ENCODE data around the gene GPR152. TPM values are rescaled to one million over a fixed set of nuclear protein-coding genes. Genes with fewer than 3 reads are reported as not detected.
"Not testable (repeated sequence)": the region's sequence is repeated elsewhere in the genome, so short reads cannot be mapped to it uniquely, and the experiment has no call there.

GPR152 gene
- total and polyA plus RNA-seq, 4 experiments from 2014 or later, result 0.35 to 1.7 TPM; not detected in 2

- peak overlapping the region; percentile 89 to 98 (median 96) for H3K27ac Mint-ChIP-seq
- Histone ChIP-seq H3K4me3 (ENCODE audit: low read length in 2 of 2) (peak overlapping the region; percentile 77 to 99), H3K9me3 (ENCODE audit: control insufficient read depth in 1 of 2, low read length in 2 of 2) (no peaks in the 10 kb centered on the region), H3K27ac (ENCODE audit: low read depth, low read length) (peak overlapping the region; percentile 81), H3K27me3 (ENCODE audit: insufficient read depth, low read length) (no peaks in the 10 kb centered on the region), H3K4me1 (ENCODE audit: insufficient read depth, low read length) (peaks cover 78% of the 10 kb centered on the region), H3K36me3 (ENCODE audit: insufficient read depth, low read length) (peaks cover 22% of the 10 kb centered on the region)
- peaks cover 35 to 84% (median 47%) of the 10 kb centered on the region in 4 donors for H3K4me1 Mint-ChIP-seq
- peak overlapping the region; percentile 93 to 100 (median 96) for H3K4me3 Mint-ChIP-seq
- peaks cover 20 to 37% of the 10 kb centered on the region in 2 donors for H3K36me3 Mint-ChIP-seq
- ChIA-PET POLR2A (ENCODE audit: partially characterized antibody) (interaction anchor here (2.7 to 21.5 kb wide), 10 partner anchors 14 to 166 kb away, joined by 10 to 2262 read pairs (median 81); partner anchors contain the start of genes AIP, ANKRD13D, CARNS1 and CORO1B), CTCF (ENCODE audit: partially characterized antibody) (interaction anchor here (1.1 to 5.7 kb wide), 4 partner anchors 8 to 33 kb away, joined by 3 to 65 read pairs (median 48); partner anchors contain the start of genes CARNS1, PTPRCAP and RPS6KB2)
- intact Hi-C loops (cut with micrococcal nuclease), result no loop called here
- no peaks in the 10 kb centered on the region for H3K27me3 Mint-ChIP-seq
- DNase-seq, result no peak
- H3K9me3 Mint-ChIP-seq, result no peaks in the 10 kb centered on the region
Observed at GRCh38 chr11:67405688-67406339, 46.7 kb downstream of the GPR152 start.

GRCh38 chr11:67405196-67405567 lies 47.3 kb downstream of the GPR152 start:
- ChIA-PET CTCF (ENCODE audit: partially characterized antibody) (interaction anchor here (0.9 to 5.7 kb wide), 8 partner anchors 8 to 100 kb away, joined by 3 to 65 read pairs (median 6); partner anchors contain the start of genes CARNS1, PITPNM1, PTPRCAP and RPS6KB2), POLR2A (ENCODE audit: partially characterized antibody) (interaction anchor here (0.7 to 21.5 kb wide), 13 partner anchors 10 to 165 kb away, joined by 4 to 2262 read pairs (median 44); partner anchors contain the start of genes AIP, ANKRD13D, CARNS1 and CORO1B)
- peaks cover 22% of the 10 kb centered on the region for H3K36me3 ChIP-seq (ENCODE audit: insufficient read depth, low read length)
- H3K27ac ChIP-seq (ENCODE audit: low read depth, low read length), result peak overlapping the region; percentile 81
- no peak for DNase-seq
- Mint-ChIP-seq H3K36me3 (peaks cover 23 to 42% of the 10 kb centered on the region in 2 donors), H3K27ac (peak overlapping the region; percentile 89 to 98 (median 96)), H3K4me3 (peak overlapping the region; percentile 93 to 100 (median 96)), H3K9me3 (no peaks in the 10 kb centered on the region), H3K4me1 (peaks cover 35 to 84% (median 47%) of the 10 kb centered on the region in 4 donors), H3K27me3 (no peaks in the 10 kb centered on the region)
- H3K4me3 ChIP-seq (ENCODE audit: low read length in 2 of 2), result peak overlapping the region; percentile 77 to 99
- peaks cover 78% of the 10 kb centered on the region for H3K4me1 ChIP-seq (ENCODE audit: insufficient read depth, low read length)
- H3K27me3 ChIP-seq (ENCODE audit: insufficient read depth, low read length), result no peaks in the 10 kb centered on the region
- intact Hi-C loops (cut with micrococcal nuclease), result no loop called here
- no peaks in the 10 kb centered on the region for H3K9me3 ChIP-seq (ENCODE audit: control insufficient read depth in 1 of 2, low read length in 2 of 2)

GRCh38 chr11:67404515-67405195 lies 47.9 kb downstream of the GPR152 start:
- no peaks in the 10 kb centered on the region for H3K27me3 ChIP-seq (ENCODE audit: insufficient read depth, low read length)
- peaks cover 78% of the 10 kb centered on the region for H3K4me1 ChIP-seq (ENCODE audit: insufficient read depth, low read length)
- peak overlapping the region; percentile 81 for H3K27ac ChIP-seq (ENCODE audit: low read depth, low read length)
- peaks cover 31 to 83% (median 45%) of the 10 kb centered on the region in 4 donors for H3K4me1 Mint-ChIP-seq
- peak overlapping the region; percentile 89 to 98 (median 96) for H3K27ac Mint-ChIP-seq
- H3K9me3 Mint-ChIP-seq, result no peaks in the 10 kb centered on the region
- CTCF ChIA-PET (ENCODE audit: partially characterized antibody), result interaction anchor here (0.9 to 5.7 kb wide), 15 partner anchors 9 to 127 kb away, joined by 3 to 65 read pairs (median 3); partner anchors contain the start of genes CARNS1, PITPNM1, POLD4 and PTPRCAP
- H3K36me3 ChIP-seq (ENCODE audit: insufficient read depth, low read length), result peaks cover 20% of the 10 kb centered on the region
- H3K4me3 ChIP-seq (ENCODE audit: low read length in 2 of 2), result peak overlapping the region; percentile 77 to 99
- H3K4me3 Mint-ChIP-seq, result peak overlapping the region; percentile 93 to 100 (median 96)
- DNase-seq, result peak in 4 of 5 donors; percentile 51 to 69 (median 55)
- H3K27me3 Mint-ChIP-seq, result no peaks in the 10 kb centered on the region
- peaks cover 23 to 42% of the 10 kb centered on the region in 2 donors for H3K36me3 Mint-ChIP-seq
- no peaks in the 10 kb centered on the region for H3K9me3 ChIP-seq (ENCODE audit: control insufficient read depth in 1 of 2, low read length in 2 of 2)
- intact Hi-C loops (cut with micrococcal nuclease), result no loop called here
- POLR2A ChIA-PET (ENCODE audit: partially characterized antibody), result interaction anchor here (0.7 to 21.5 kb wide), 18 partner anchors 8 to 165 kb away, joined by 3 to 2262 read pairs (median 14); partner anchors contain the start of genes AIP, ANKRD13D, CARNS1 and CLCF1

- H3K4me1 Mint-ChIP-seq, result peaks cover 27 to 80% (median 45%) of the 10 kb centered on the region in 4 donors
- H3K9me3 Mint-ChIP-seq; H3K9me3 ChIP-seq (ENCODE audit: control insufficient read depth in 1 of 2, low read length in 2 of 2); DNase-seq; H3K27me3 ChIP-seq (ENCODE audit: insufficient read depth, low read length); H3K27me3 Mint-ChIP-seq: not testable (repeated sequence)
- peak overlapping the region; percentile 93 to 100 (median 96) for H3K4me3 Mint-ChIP-seq
- CTCF ChIA-PET (ENCODE audit: partially characterized antibody), result interaction anchor here (1.0 to 5.7 kb wide), 15 partner anchors 10 to 227 kb away, joined by 3 to 65 read pairs (median 6); partner anchors contain the start of genes CARNS1, NUDT8, POLD4 and PTPRCAP
- H3K36me3 ChIP-seq (ENCODE audit: insufficient read depth, low read length), result peaks cover 33% of the 10 kb centered on the region
- H3K27ac ChIP-seq (ENCODE audit: low read depth, low read length), result peak overlapping the region; percentile 81
- peak overlapping the region; percentile 37 to 98 (median 95) for H3K27ac Mint-ChIP-seq
- H3K36me3 Mint-ChIP-seq, result peaks cover 18 to 50% of the 10 kb centered on the region in 2 donors
- intact Hi-C loops (cut with micrococcal nuclease), result loop anchor here (1.0 to 2.0 kb wide), 5 partner anchors 14 to 80 kb away; partner anchors contain the start of genes AIP, PTPRCAP and RPS6KB2
- H3K4me3 ChIP-seq (ENCODE audit: low read length in 2 of 2), result peak overlapping the region; percentile 17 to 77
- peaks cover 78% of the 10 kb centered on the region for H3K4me1 ChIP-seq (ENCODE audit: insufficient read depth, low read length)
- POLR2A ChIA-PET (ENCODE audit: partially characterized antibody), result interaction anchor here (1.1 to 21.5 kb wide), 17 partner anchors 11 to 163 kb away, joined by 3 to 2262 read pairs (median 16); partner anchors contain the start of genes AIP, ANKRD13D, CARNS1 and CDK2AP2
Observed at GRCh38 chr11:67403085-67403484, 49.4 kb downstream of the GPR152 start.

GRCh38 chr11:67402192-67402839 lies 50.2 kb downstream of the GPR152 start:
- intact Hi-C loops (cut with micrococcal nuclease), result loop anchor here (2.0 kb wide), 1 partner anchor 34 kb away; the partner anchor contains the start of gene PTPRCAP
- peaks cover 23 to 56% of the 10 kb centered on the region in 2 donors for H3K36me3 Mint-ChIP-seq
- peaks cover 78% of the 10 kb centered on the region for H3K4me1 ChIP-seq (ENCODE audit: insufficient read depth, low read length)

More at GRCh38 chr11:67402192-67402839, 50.2 kb downstream of the GPR152 start:
- H3K27me3 Mint-ChIP-seq; H3K9me3 Mint-ChIP-seq; H3K27me3 ChIP-seq (ENCODE audit: insufficient read depth, low read length); H3K9me3 ChIP-seq (ENCODE audit: control insufficient read depth in 1 of 2, low read length in 2 of 2); DNase-seq: not testable (repeated sequence)
- Histone ChIP-seq H3K36me3 (ENCODE audit: insufficient read depth, low read length) (peaks cover 41% of the 10 kb centered on the region), H3K27ac (ENCODE audit: low read depth, low read length) (peak overlapping the region; percentile 81), H3K4me3 (ENCODE audit: low read length in 2 of 2) (peak overlapping the region; percentile 43 to 88)
- ChIA-PET POLR2A (ENCODE audit: partially characterized antibody) (interaction anchor here (0.6 to 21.5 kb wide), 23 partner anchors 10 to 1512 kb away, joined by 3 to 2262 read pairs (median 9); partner anchors contain the start of genes AIP, ANKRD13D, CABP4 and CARNS1), CTCF (ENCODE audit: partially characterized antibody) (interaction anchor here (0.9 to 5.7 kb wide), 28 partner anchors 11 to 227 kb away, joined by 3 to 65 read pairs (median 6); partner anchors contain the start of genes CARNS1, NUDT8, PITPNM1 and POLD4)
- Mint-ChIP-seq H3K4me1 (peaks cover 29 to 80% (median 45%) of the 10 kb centered on the region in 4 donors), H3K4me3 (peak overlapping the region; percentile 76 to 97 (median 85)), H3K27ac (peak overlapping the region; percentile 81 to 98 (median 89))

Measured in CD4-positive, alpha-beta memory T cell (primary cell).